LNCaP clone FGC (cell line): Measurements from ENCODE around the gene ASB4.

Experiments used
- DNase-seq: peaks from one replicate; pipeline ENCODE4 v3.0.0-alpha.2; 2011; ENCODE audit warnings: low read depth
- H3K4me3 ChIP-seq: 2 replicates; pipeline ENCODE4 v1.5.1; 2011; ENCODE audit warnings: mild to moderate bottlenecking, low read depth, low read length, control low read depth
- CTCF ChIP-seq: IDR thresholded peaks from 2 replicates; pipeline ENCODE4 v1.5.1; 2012; ENCODE audit warnings: mild to moderate bottlenecking; ENCODE audit not compliant: control insufficient read depth, insufficient read depth; ENCODE audit errors: extremely low read depth

The ASB4 gene

GRCh38 chr7:95577137-95577536 lies 91.4 kb downstream of the ASB4 start:
- H3K4me3 ChIP-seq: no peak overlapping the region
- DNase-seq: no peak
- TF ChIP-seq CTCF: no peak

GRCh38 chr7:95578299-95578855 lies 92.6 kb downstream of the ASB4 start:
- no peak overlapping the region for H3K4me3 ChIP-seq
- TF ChIP-seq CTCF: no peak
- no peak for DNase-seq

- H3K4me3 ChIP-seq: no peak overlapping the region
- no peak for DNase-seq
- TF ChIP-seq CTCF: no peak
These were observed 93.6 kb downstream of the ASB4 start for GRCh38 chr7:95579318-95579717.

- H3K4me3 ChIP-seq: no peak overlapping the region
- DNase-seq: no peak
- TF ChIP-seq CTCF: no peak
These were observed 95.7 kb downstream of the ASB4 start for GRCh38 chr7:95581467-95581866.

- no peak for TF ChIP-seq CTCF
These were observed 97.0 kb downstream of the ASB4 start for GRCh38 chr7:95582578-95583293.

GRCh38 chr7:95583834-95584621 lies 98.3 kb downstream of the ASB4 start:
- no peak overlapping the region for H3K4me3 ChIP-seq
- no peak for DNase-seq

More at GRCh38 chr7:95582578-95583293, 97.0 kb downstream of the ASB4 start:
- no peak overlapping the region for H3K4me3 ChIP-seq
- DNase-seq: no peak

More at GRCh38 chr7:95583834-95584621, 98.3 kb downstream of the ASB4 start:
- no peak for TF ChIP-seq CTCF
